ENCODE measurements around the gene DNAJC4. TPM values are rescaled to one million over a fixed set of nuclear protein-coding genes. Genes with fewer than 3 reads are reported as not detected.

The DNAJC4 gene
- total RNA-seq, 1 experiment from 2014 or later = 3.5 TPM

DNA sequence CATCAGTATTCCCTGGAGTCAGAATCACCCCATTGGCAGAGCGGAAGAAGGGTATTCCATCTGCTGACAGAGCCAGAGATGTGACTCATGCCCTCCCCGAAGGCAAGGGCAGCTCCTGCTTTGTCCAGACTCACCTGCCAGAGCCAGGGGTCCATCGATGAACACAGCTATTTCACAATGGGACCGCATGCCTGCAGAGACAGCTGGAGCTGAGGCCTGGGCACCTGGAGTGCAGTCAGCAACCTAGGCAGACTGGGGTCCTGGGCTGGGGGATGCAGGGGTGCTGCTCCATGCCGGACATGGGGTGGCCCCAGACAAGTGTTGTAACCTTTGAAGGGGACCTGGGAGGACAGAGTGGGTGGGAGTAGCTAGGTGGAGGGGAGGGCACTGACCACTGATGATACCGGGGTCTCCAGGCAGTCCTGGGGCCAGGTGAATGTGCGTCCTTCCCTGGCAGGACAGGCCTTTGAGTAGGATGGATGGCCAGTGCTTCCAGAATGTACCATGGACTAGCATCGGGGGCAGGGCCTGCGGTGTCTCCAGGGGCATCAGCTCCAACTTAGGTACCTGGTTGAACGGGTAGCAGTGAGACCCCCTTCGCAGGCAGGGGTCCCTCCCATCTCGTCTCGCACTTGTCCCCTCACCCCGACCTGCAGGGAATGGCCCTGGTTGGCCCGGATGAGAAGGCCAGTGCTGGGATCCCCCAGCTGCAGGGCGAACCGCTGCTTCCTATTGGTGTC, 6.0 kb upstream of the DNAJC4 start:
- no peaks in the 10 kb centered on the region for H3K9me3 ChIP-seq
- no peaks in the 10 kb centered on the region for H3K27me3 ChIP-seq
- H3K4me3 ChIP-seq = no peak overlapping the region
- DNase-seq = no peak
- H3K36me3 ChIP-seq = peaks cover 10% of the 10 kb centered on the region

DNA sequence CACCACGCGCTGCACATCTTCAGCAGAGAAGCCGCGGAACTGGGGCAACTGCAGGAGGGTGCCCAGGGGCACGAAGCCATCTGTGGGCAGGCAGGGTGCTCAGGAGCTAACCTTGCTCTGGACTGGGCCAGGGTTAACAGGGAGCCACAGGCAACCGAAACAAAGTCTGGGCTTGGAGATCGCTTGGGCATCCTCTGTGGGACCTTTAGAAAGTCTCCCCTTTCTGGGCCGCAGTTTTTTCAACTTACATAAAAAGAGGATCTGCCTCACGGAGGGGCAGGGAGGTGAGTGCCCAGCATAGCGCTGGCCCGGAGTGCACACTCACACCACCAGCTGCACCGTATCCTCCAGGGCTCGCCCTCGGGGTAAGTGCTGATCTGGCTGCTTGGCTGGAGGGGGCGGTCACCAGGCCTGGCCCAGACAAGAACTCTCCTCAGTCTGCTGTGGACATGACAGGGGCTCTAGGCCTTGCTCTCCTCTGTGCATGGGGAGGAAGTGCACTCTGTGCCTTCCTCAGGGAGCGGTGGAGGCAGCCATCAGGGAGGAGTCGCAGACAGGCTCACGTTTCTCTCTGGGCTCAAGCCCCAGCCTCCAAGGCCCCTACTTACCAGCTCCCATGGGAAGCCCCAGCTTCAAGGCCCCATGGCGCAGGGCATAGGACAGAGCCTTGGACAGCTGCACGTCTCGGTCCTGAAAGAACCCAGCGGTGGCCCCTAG, 5.3 kb upstream of the DNAJC4 start:
- Histone ChIP-seq H3K36me3 (peaks cover 10% of the 10 kb centered on the region), H3K9me3 (no peaks in the 10 kb centered on the region), H3K4me3 (peak overlapping the region; percentile 90), H3K27me3 (no peaks in the 10 kb centered on the region)
- DNase-seq = no peak

DNA sequence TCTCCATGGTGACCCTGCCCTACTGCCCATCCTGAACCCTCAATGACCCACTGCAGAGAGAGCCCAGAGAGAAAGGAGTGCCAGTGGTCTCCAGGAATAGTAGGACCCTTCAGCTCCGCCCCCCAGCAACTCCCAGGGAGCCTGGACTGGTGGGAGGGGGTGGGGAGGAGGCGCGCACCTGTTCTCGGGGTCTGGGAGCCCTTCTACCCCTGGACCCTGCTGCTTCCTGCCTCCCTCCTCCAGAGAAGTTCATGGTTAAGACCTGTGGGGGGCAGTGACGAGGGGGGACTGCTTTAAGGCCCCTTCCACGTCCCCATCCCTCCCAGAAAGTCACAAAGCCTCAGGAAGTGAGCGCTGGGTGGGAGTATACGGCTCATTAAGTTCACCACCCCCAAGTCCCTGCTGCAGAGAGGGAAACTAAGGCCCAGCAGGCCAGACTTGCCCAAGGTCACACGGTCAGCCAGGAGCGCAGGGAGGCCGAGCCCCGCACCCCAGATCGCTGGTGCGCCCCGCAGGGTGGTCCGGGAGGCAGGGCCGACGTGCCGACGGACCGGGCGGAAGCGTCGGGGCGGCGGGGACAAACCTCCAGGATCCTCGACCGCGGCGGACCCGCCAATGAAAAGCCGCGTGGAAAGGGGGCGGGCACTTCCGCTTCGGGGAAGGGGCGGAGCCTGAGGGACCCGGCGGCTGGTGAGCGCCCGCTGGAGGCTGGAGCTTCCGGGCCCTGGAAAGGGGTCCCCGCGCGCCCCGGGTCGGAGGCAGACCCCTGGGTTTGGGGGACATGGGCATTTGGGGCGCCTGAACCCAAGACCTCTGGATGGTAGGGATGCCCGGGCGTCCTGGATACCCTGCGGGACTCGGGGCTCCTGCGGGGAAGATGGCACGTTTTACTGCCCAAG, 4.5 kb upstream of the DNAJC4 start, which contains the start of the genes NUDT22 and TRPT1:
Gene NUDT22, plus strand, starts transcription at position 667 of the 899 bp plus-strand sequence. CDS start 379 bp downstream, outside the sequence.
Gene TRPT1, minus strand, starts transcription at position 579 of the 899 bp plus-strand sequence. Its CDS starts 326 bp downstream, at position 253.
- peaks cover 8% of the 10 kb centered on the region for H3K36me3 ChIP-seq
- peak within 1 kb of the TSS; percentile 90 for H3K4me3 ChIP-seq
- peak; percentile 80 for DNase-seq
- H3K9me3 ChIP-seq = no peaks in the 10 kb centered on the region
- no peaks in the 10 kb centered on the region for H3K27me3 ChIP-seq

- peak; percentile 52 for DNase-seq
- Histone ChIP-seq H3K27me3 (no peaks in the 10 kb centered on the region), H3K9me3 (no peaks in the 10 kb centered on the region), H3K4me3 (peak overlapping the region; percentile 90), H3K36me3 (peaks cover 3% of the 10 kb centered on the region; the same call in 1 of the 2 replicates)
Measured at GRCh38 chr11:64226507-64227051, 3.8 kb upstream of the DNAJC4 start.

DNA sequence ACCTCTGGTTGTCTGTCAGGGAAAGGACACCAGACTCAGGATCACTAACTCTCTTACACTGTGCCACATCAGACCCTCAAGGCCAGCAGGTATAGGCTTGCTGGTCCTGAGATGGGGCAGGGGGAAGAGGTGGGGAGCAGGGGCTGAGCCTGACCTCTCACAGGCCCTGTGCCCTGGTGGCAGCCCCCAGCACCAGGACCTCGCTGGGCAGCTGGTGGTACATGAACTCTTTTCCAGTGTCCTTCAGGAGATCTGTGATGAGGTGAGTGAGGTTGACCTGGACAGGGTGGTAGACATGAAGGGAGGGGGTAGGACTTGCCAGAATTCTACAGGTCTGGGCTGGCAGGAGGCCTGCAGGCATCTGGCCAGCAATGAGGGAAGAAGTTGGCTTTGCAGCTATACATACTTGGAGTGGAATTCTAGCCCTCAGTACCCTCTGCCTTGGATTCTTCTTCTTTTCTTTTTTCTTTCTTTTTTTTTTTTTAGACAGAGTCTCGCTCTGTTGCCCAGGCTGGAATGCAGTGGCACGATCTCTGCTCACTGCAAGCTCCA, 2.9 kb upstream of the DNAJC4 start:
- peak overlapping the region; percentile 90 for H3K4me3 ChIP-seq
- peaks cover 3% of the 10 kb centered on the region; the same call in 1 of the 2 replicates for H3K36me3 ChIP-seq
- H3K27me3 ChIP-seq = no peaks in the 10 kb centered on the region
- H3K9me3 ChIP-seq = no peaks in the 10 kb centered on the region
- DNase-seq = no peak

DNA sequence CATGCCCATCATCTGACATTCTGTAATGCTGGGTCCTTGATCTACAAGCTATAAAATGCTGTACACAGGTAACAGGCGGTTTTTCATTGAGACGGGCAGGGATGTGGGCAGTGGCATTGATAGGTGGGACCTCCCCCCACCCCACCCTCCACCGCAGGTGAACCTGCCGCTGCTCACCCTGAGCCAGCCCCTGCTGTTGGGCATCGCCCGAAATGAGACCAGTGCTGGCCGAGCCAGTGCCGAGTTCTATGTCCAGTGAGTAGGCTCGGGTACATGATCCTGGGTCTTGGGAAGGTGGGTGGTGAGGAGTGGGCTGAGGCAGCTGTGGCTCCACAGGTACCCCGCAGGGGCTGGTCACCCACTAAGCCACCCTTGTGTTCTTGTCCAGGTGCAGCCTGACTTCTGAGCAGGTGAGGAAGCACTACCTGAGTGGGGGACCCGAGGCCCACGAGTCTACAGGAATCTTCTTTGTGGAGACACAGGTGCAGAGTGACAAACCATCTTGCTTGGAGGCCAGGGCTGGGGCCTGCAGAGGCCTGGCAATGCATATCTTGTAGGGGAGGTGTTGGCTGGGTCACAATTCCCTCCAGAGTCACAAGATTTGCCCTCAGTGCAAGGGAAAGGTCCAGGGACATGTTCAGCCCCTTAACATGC, 1.1 kb upstream of the DNAJC4 start:
- H3K36me3 ChIP-seq = peaks cover 3% of the 10 kb centered on the region; the same call in 1 of the 2 replicates
- H3K9me3 ChIP-seq = no peaks in the 10 kb centered on the region
- no peak for DNase-seq
- H3K4me3 ChIP-seq = no peak overlapping the region
- no peaks in the 10 kb centered on the region for H3K27me3 ChIP-seq

DNA sequence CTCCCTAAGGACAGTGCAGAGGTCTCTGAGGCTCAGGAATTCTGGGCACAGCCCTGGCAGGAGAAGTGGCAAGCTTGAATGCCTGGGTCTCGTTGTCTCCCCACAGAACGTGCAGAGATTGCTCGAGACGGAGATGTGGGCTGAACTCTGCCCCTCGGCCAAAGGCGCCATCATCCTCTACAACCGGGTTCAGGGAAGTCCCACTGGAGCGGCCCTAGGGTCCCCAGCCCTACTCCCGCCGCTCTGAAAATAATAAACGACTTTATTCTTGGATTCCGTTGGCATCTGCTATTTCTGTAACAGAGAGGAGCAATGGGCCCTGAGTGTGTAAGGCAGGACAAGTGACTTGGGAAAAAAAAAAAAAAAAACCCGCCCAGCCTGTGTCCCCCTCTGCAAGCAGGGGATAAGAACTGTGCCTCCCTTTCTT, 591 bp upstream of the DNAJC4 start:
- no peaks in the 10 kb centered on the region for H3K9me3 ChIP-seq
- DNase-seq = no peak

GRCh38 chr11:64230985-64231365, 627 bp downstream of the DNAJC4 start:
- Histone ChIP-seq H3K27me3 (no peaks in the 10 kb centered on the region), H3K4me3 (peak overlapping the region; percentile 38), H3K36me3 (peaks cover 3% of the 10 kb centered on the region; the same call in 1 of the 2 replicates), H3K9me3 (no peaks in the 10 kb centered on the region)
- no peak for DNase-seq

More for the DNA sequence above, 591 bp upstream of the DNAJC4 start:
- Histone ChIP-seq H3K4me3 (no peak overlapping the region; the same call in 1 of the 2 replicates), H3K27me3 (no peaks in the 10 kb centered on the region), H3K36me3 (peaks cover 3% of the 10 kb centered on the region; the same call in 1 of the 2 replicates)

GRCh38 chr11:64231546-64231945, 1.2 kb downstream of the DNAJC4 start:
- no peaks in the 10 kb centered on the region for H3K9me3 ChIP-seq
- H3K36me3 ChIP-seq = peaks cover 3% of the 10 kb centered on the region; the same call in 1 of the 2 replicates
- H3K27me3 ChIP-seq = no peaks in the 10 kb centered on the region
- H3K4me3 ChIP-seq = no peak overlapping the region
- no peak for DNase-seq

DNA sequence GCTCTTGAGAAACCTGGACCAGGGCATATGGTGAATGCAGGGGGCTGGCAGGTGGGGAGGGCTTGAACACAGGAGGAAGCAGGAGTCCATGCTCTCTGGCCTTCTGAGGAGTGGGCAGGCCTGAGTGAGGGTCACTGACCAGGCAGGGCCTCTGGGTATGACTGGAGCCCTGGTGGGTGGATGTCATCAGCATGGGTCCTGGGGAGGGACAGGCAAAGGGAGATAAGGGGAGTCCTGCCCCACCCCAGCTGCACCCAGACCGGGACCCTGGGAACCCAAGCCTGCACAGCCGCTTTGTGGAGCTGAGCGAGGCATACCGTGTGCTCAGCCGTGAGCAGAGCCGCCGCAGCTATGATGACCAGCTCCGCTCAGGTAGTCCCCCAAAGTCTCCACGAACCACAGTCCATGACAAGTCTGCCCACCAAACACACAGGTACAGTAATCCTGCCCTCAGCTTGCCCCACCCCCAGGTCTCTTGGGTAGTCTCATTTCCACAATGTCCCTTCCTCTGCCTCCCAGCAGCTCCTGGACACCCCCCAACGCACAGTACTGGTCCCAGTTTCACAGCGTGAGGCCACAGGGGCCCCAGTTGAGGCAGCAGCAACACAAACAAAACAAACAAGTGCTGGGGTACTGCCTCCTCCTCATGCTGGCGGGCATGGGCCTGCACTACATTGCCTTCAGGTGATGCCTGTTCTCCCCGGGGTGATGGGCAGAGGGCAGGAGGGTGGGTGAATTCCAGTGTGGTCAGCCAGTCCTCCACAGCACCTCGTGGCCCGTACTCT, 2.0 kb downstream of the DNAJC4 start:
- Histone ChIP-seq H3K9me3 (no peaks in the 10 kb centered on the region), H3K4me3 (no peak overlapping the region), H3K36me3 (peaks cover 3% of the 10 kb centered on the region; the same call in 1 of the 2 replicates), H3K27me3 (no peaks in the 10 kb centered on the region)
- no peak for DNase-seq

- no peaks in the 10 kb centered on the region for H3K27me3 ChIP-seq
- H3K9me3 ChIP-seq = no peaks in the 10 kb centered on the region
- no peak for DNase-seq
- peaks cover 3% of the 10 kb centered on the region; the same call in 1 of the 2 replicates for H3K36me3 ChIP-seq
- no peak overlapping the region for H3K4me3 ChIP-seq
Measured at GRCh38 chr11:64232967-64233315, 2.6 kb downstream of the DNAJC4 start.

DNA sequence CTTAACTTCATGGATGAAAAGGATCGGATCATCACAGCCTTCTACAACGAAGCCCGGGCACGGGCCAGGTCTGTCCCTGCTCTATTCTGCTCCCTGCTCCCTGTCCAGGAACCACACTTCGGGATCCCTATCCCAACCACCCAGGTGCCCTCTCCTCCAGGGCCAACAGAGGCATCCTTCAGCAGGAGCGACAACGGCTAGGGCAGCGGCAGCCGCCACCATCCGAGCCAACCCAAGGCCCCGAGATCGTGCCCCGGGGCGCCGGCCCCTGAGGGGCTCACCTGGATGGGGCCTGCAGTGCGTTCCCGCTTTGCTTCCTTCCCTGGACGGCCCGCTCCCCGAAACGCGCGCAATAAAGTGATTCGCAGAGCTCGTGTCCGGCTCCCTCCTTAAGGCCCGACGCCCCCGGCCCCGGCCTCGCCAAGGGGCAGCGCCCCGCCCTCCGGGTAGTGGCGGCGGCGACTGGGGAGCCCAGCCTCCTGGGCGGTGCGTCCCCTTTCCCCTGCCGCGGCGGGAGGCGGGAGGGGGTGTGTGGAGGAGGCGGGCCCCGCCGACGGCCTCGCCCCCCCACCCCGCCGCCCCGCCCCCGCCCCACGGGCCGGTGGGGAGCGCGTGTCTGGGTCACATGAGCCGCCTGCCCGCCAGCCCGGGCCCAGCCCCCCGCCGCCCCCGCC, 3.7 kb downstream of the DNAJC4 start, which contains the start of gene VEGFB:
Gene VEGFB, plus strand, starts transcription at position 672 of the 674 bp plus-strand sequence. CDS start 250 bp downstream, outside the sequence.
- H3K9me3 ChIP-seq = no peaks in the 10 kb centered on the region
- DNase-seq = peak; percentile 74
- peak within 1 kb of the TSS; percentile 54 for H3K4me3 ChIP-seq
- H3K27me3 ChIP-seq = no peaks in the 10 kb centered on the region
- H3K36me3 ChIP-seq = peaks cover 4% of the 10 kb centered on the region; the same call in 1 of the 2 replicates

GRCh38 chr11:64234647-64235379, 4.5 kb downstream of the DNAJC4 start:
- no peaks in the 10 kb centered on the region for H3K27me3 ChIP-seq
- H3K36me3 ChIP-seq = peaks cover 2% of the 10 kb centered on the region; the same call in 1 of the 2 replicates
- DNase-seq = peak; percentile 62
- peak overlapping the region; percentile 54 for H3K4me3 ChIP-seq
- no peaks in the 10 kb centered on the region for H3K9me3 ChIP-seq
